H1 (cell line): ENCODE measurements around the gene HMCES. TPM values are rescaled to one million over a fixed set of nuclear protein-coding genes. Genes with fewer than 3 reads are reported as not detected.
"Not testable (repeated sequence)": the region's sequence is repeated elsewhere in the genome, so short reads cannot be mapped to it uniquely, and the experiment has no call there.

ENCODE experiments used
- CTCF ChIA-PET: fragments of 300-600 bp; sonication (Branson Sonifier 250); formaldehyde crosslinking; loops from one replicate; lab custom pipeline; 2021; ENCODE audit not compliant: partially characterized antibody; lab: Charles Lee
- POLR2A ChIA-PET: fragments of 300-600 bp; sonication (Branson Sonifier 250); formaldehyde crosslinking; loops from one replicate; lab custom pipeline; 2021; ENCODE audit warnings: inconsistent platforms; ENCODE audit not compliant: partially characterized antibody; lab: Charles Lee
- DNase-seq, 2 experiments: peaks; one replicate each; pipeline versions ENCODE4 v3.0.0 to v3.0.0-alpha.2; 2010 to 2022; ENCODE audit warnings: low spot score in 2 of 2, low read depth in 1 of 2, mixed read lengths in 1 of 2
- FAIRE-seq: peaks from 2 replicates; lab custom pipeline; 2011; peaks lifted over from hg19 to GRCh38; lab: Jason Lieb, UNC
- H2AFZ ChIP-seq: 2 replicates; pipeline ENCODE4 v1.8.1; 2012; ENCODE audit warnings: low read length, inconsistent platforms
- H2AK5ac ChIP-seq: 2 replicates; pipeline ENCODE4 v1.6.1; 2013; ENCODE audit warnings: low read depth, low read length
- H2BK120ac ChIP-seq: replicated peaks from 2 replicates; pipeline ENCODE3; 2013; ENCODE audit warnings: low read depth, low read length, inconsistent platforms
- H2BK12ac ChIP-seq: 2 replicates; pipeline ENCODE4 v1.6.1; 2013; ENCODE audit warnings: low read depth, low read length
- H2BK15ac ChIP-seq: 2 replicates; pipeline ENCODE4 v1.6.1; 2013; ENCODE audit warnings: low read length
- H2BK20ac ChIP-seq: 2 replicates; pipeline ENCODE4 v1.6.1; 2013; ENCODE audit warnings: low read length
- H2BK5ac ChIP-seq: 2 replicates; pipeline ENCODE4 v1.6.1; 2013; ENCODE audit warnings: low read depth, low read length
- H3K14ac ChIP-seq: 2 replicates; pipeline ENCODE4 v1.6.1; 2013; ENCODE audit warnings: inconsistent platforms; ENCODE audit not compliant: insufficient read length
- H3K18ac ChIP-seq: 2 replicates; pipeline ENCODE4 v1.6.1; 2013; ENCODE audit warnings: low read length; ENCODE audit errors: extremely low read depth
- H3K23ac ChIP-seq: 2 replicates; pipeline ENCODE4 v1.6.1; 2013; ENCODE audit warnings: inconsistent platforms; ENCODE audit not compliant: insufficient read length
- H3K23me2 ChIP-seq: 2 replicates; pipeline ENCODE4 v1.6.1; 2013; ENCODE audit warnings: low read depth, low read length
- H3K27ac ChIP-seq: 2 replicates; pipeline ENCODE4 v1.6.1; 2011; ENCODE audit warnings: low read depth, low read length, inconsistent platforms
- H3K27me3 ChIP-seq, 4 experiments: replicated peaks in 1 of 4; 1 replicate in 1 of 4; 2 replicates in 3 of 4; pipeline versions ENCODE4 v1.6.1 to v1.8.1; 2011 to 2013; ENCODE audit warnings: low read length in 3 of 4, mild to moderate bottlenecking in 3 of 4, inconsistent platforms in 2 of 4, mixed read lengths in 2 of 4, moderate library complexity in 1 of 4; ENCODE audit not compliant: control insufficient read depth in 3 of 4, insufficient read depth in 3 of 4; ENCODE audit errors: extremely low read depth in 1 of 4
- H3K36me3 ChIP-seq, 4 experiments: 2 replicates each; pipeline versions ENCODE4 v1.6.1 to v1.8.1; 2011 to 2013; ENCODE audit warnings: mild to moderate bottlenecking in 4 of 4, low read length in 3 of 4, moderate library complexity in 2 of 4, control low read depth in 1 of 4, inconsistent platforms in 1 of 4; ENCODE audit not compliant: insufficient read depth in 4 of 4, control insufficient read depth in 2 of 4
- H3K4ac ChIP-seq: replicated peaks from 2 replicates; pipeline ENCODE3; 2013; ENCODE audit warnings: low read length, low read depth, mixed read lengths, inconsistent platforms; ENCODE audit not compliant: insufficient read length
- H3K4me1 ChIP-seq, 4 experiments: replicated peaks in 1 of 4; 1 replicate in 1 of 4; 2 replicates in 3 of 4; pipeline versions ENCODE4 v1.6.1 to v1.8.1; 2011 to 2013; ENCODE audit warnings: low read length in 3 of 4, inconsistent platforms in 2 of 4, mixed read lengths in 1 of 4; ENCODE audit not compliant: insufficient read depth in 4 of 4, control insufficient read depth in 3 of 4
- H3K4me2 ChIP-seq, 2 experiments: 2 replicates each; pipeline versions ENCODE4 v1.6.1 to v1.8.1; 2011 to 2013; ENCODE audit warnings: low read depth in 2 of 2, low read length in 2 of 2, control low read depth in 1 of 2, inconsistent platforms in 1 of 2, mild to moderate bottlenecking in 1 of 2; ENCODE audit not compliant: insufficient read depth in 1 of 2
- H3K4me3 ChIP-seq, 4 experiments: fragments of 200-600, 300-600 bp in 1 of 4; sonication (generic), shearing (Covaris generic), sonication (Bioruptor Twin) in 1 of 4; 2 replicates each; pipeline versions ENCODE4 v1.5.1 to v1.8.1; 2011 to 2016; ENCODE audit warnings: low read length in 4 of 4, low read depth in 3 of 4, control low read depth in 2 of 4, inconsistent platforms in 2 of 4, mild to moderate bottlenecking in 2 of 4, mixed read lengths in 1 of 4, moderate library complexity in 1 of 4; ENCODE audit not compliant: insufficient read depth in 2 of 4; ENCODE audit errors: extremely low read depth in 1 of 4
- H3K56ac ChIP-seq: replicated peaks from 2 replicates; pipeline ENCODE3; 2013; ENCODE audit warnings: low read depth, mild to moderate bottlenecking, mixed read lengths, low read length, inconsistent platforms; ENCODE audit not compliant: insufficient read length
- H3K79me1 ChIP-seq: 2 replicates; pipeline ENCODE4 v1.6.1; 2013; ENCODE audit warnings: low read depth, low read length, control low read depth
- H3K79me2 ChIP-seq, 2 experiments: 2 replicates each; pipeline versions ENCODE4 v1.6.1 to v1.8.1; 2012 to 2013; ENCODE audit warnings: low read length in 2 of 2, mild to moderate bottlenecking in 2 of 2, inconsistent platforms in 1 of 2; ENCODE audit not compliant: insufficient read depth in 2 of 2, control insufficient read depth in 1 of 2
- H3K9ac ChIP-seq, 4 experiments: replicated peaks in 1 of 4; 1 replicate in 1 of 4; 2 replicates in 3 of 4; pipeline versions ENCODE4 v1.6.1 to v1.8.1; 2011 to 2013; ENCODE audit warnings: low read depth in 3 of 4, low read length in 3 of 4, control low read depth in 2 of 4, mild to moderate bottlenecking in 2 of 4, moderate library complexity in 2 of 4, inconsistent platforms in 1 of 4; ENCODE audit errors: extremely low read depth in 1 of 4
- H3K9me3 ChIP-seq, 2 experiments: 2 replicates each; pipeline versions ENCODE4 v1.6.1 to v1.8.1; 2012 to 2013; ENCODE audit warnings: mild to moderate bottlenecking in 2 of 2, moderate library complexity in 2 of 2, control low read depth in 1 of 2, inconsistent platforms in 1 of 2, low read depth in 1 of 2, low read length in 1 of 2, mixed read lengths in 1 of 2; ENCODE audit not compliant: insufficient read depth in 2 of 2
- H4K20me1 ChIP-seq, 2 experiments: replicated peaks in 1 of 2; 2 replicates each; pipeline versions ENCODE3 to v1.8.1; 2011 to 2013; ENCODE audit warnings: inconsistent platforms in 2 of 2, low read length in 2 of 2, mild to moderate bottlenecking in 1 of 2; ENCODE audit not compliant: insufficient read depth in 2 of 2, control insufficient read depth in 1 of 2
- H4K5ac ChIP-seq: 2 replicates; pipeline ENCODE4 v1.6.1; 2013; ENCODE audit warnings: low read length, low read depth, mixed read lengths, inconsistent platforms; ENCODE audit not compliant: insufficient read length
- H4K8ac ChIP-seq: 2 replicates; pipeline ENCODE4 v1.8.0; 2013; ENCODE audit warnings: mild to moderate bottlenecking, moderate library complexity, low read length, inconsistent platforms; ENCODE audit not compliant: insufficient read depth; ENCODE audit errors: extremely low read depth
- H4K91ac ChIP-seq: replicated peaks from 2 replicates; pipeline ENCODE3; 2013; ENCODE audit warnings: low read length, mixed read lengths, inconsistent platforms; ENCODE audit not compliant: insufficient read length
- BACH1 ChIP-seq: IDR thresholded peaks from 2 replicates; pipeline ENCODE4 v1.6.1; 2012; ENCODE audit warnings: low read length, improper control_type of control experiment
- POLR2A ChIP-seq, 2 experiments: IDR thresholded peaks; 1 replicate in 1 of 2; 2 replicates in 1 of 2; pipeline ENCODE4 v1.6.1; 2011; ENCODE audit warnings: low read depth in 2 of 2, low read length in 2 of 2, mild to moderate bottlenecking in 2 of 2; ENCODE audit errors: control extremely low read depth in 1 of 2
- RNF2 ChIP-seq: fragments of 200-900, 300-1000 bp; sonication (generic); IDR thresholded peaks from 2 replicates; pipeline ENCODE4 v1.7.1; 2016; ENCODE audit warnings: borderline replicate concordance, low read depth, mild to moderate bottlenecking, antibody characterized with exemption, low read length; ENCODE audit not compliant: poor library complexity, severe bottlenecking; ENCODE audit errors: missing control alignments
- TCF12 ChIP-seq: IDR thresholded peaks from 2 replicates; pipeline ENCODE4 v1.6.1; 2011; ENCODE audit warnings: low read depth, mild to moderate bottlenecking, low read length
- WGBS, 2 experiments: shearing (Covaris generic) in 1 of 2; methylation state at CpG; one replicate each; pipeline versions ENCODE4 v1.1.6 to v1.1.7; 2013 to 2015; ENCODE audit warnings: low lambda C conversion rate in 2 of 2, mixed read lengths in 2 of 2, inconsistent platforms in 1 of 2, low coverage in 1 of 2, missing lambda C conversion rate in 1 of 2; ENCODE audit not compliant: insufficient replicate concordance in 2 of 2, insufficient coverage in 1 of 2, insufficient read length in 1 of 2; ENCODE audit errors: extremely low coverage in 1 of 2, missing lambda C conversion rate in 1 of 2; 5-methylcytosine and 5-hydroxymethylcytosine counted together
- polyA plus RNA-seq, 7 experiments: library from polyadenylated mRNA; depleted of rRNA in 3 of 7; stranded (reverse) in 5 of 7; unstranded in 2 of 7; fragments of >200 nt in 5 of 7; fragments of 200-250 nt in 2 of 7; gene quantifications; 1 replicate in 5 of 7; 2 replicates in 1 of 7; 4 replicates in 1 of 7; pipeline versions ENCODE4 v1.2.1 to v1.2.3, GENCODE V29; 2011 to 2013; ENCODE audit warnings: missing spikeins in 2 of 7, mixed read lengths in 2 of 7
- total RNA-seq: library from RNA; stranded (reverse); fragmentation: NEBNext Ultra II Directional; extraction: Animal tissue kit (Norgen Biotek cat#: 25700); gene quantifications from 2 replicates; pipeline ENCODE4 v1.2.1, GENCODE V29; 2021
- TF ChIP-seq, protein P1 (sequence below): IDR thresholded peaks from 2 replicates; pipeline ENCODE4 v1.6.1; 2011; ENCODE audit warnings: low read length, improper control_type of control experiment

HMCES gene
- total and polyA plus RNA-seq, 2 of the 8 experiments (the other 6 are each of a cell fraction or from before 2014, with no cell fraction given) = 27.6 to 49.5 TPM

GRCh38 chr3:129263161-129263910 lies 15.3 kb upstream of the HMCES start (continued):
- TF ChIP-seq POLR2A (IDR thresholded peaks at IDR 0.05; ENCODE audit: control extremely low read depth in 1 of 2, low read depth in 2 of 2, low read length in 2 of 2) (no peak), TCF12 (no peak), BACH1 (no peak), RNF2 (no peak)
- TF ChIP-seq, protein P1, sequence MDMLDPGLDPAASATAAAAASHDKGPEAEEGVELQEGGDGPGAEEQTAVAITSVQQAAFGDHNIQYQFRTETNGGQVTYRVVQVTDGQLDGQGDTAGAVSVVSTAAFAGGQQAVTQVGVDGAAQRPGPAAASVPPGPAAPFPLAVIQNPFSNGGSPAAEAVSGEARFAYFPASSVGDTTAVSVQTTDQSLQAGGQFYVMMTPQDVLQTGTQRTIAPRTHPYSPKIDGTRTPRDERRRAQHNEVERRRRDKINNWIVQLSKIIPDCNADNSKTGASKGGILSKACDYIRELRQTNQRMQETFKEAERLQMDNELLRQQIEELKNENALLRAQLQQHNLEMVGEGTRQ = no peak

GRCh38 chr3:129264994-129265393 lies 13.7 kb upstream of the HMCES start:
- H3K36me3 ChIP-seq = peaks cover 29 to 88% (median 71%) of the 10 kb centered on the region in 4 experiments
- not testable (repeated sequence) for H2AK5ac ChIP-seq, H4K8ac ChIP-seq, H3K27ac ChIP-seq, H3K9me3 ChIP-seq, H3K4me2 ChIP-seq, FAIRE-seq, H4K5ac ChIP-seq, H4K20me1 ChIP-seq, H3K4me3 ChIP-seq, H2BK120ac ChIP-seq, H3K23me2 ChIP-seq, DNase-seq, H2BK5ac ChIP-seq, H3K4ac ChIP-seq, H3K79me1 ChIP-seq, H3K23ac ChIP-seq, H3K27me3 ChIP-seq, H2BK12ac ChIP-seq, H3K56ac ChIP-seq, H3K79me2 ChIP-seq, H2AFZ ChIP-seq, H3K4me1 ChIP-seq, H3K18ac ChIP-seq, H4K91ac ChIP-seq, H2BK15ac ChIP-seq, H2BK20ac ChIP-seq, H3K9ac ChIP-seq, H3K14ac ChIP-seq
- CTCF ChIA-PET = interaction anchor here (1.5 kb wide), 1 partner anchor 51 kb away, joined by 6 read pairs; a partner anchor contains a TSS
- POLR2A ChIA-PET = interaction anchor here (1.2 to 3.4 kb wide), 3 partner anchors 10 to 51 kb away, joined by 4 to 15 read pairs (median 9); partner anchors contain the start of gene COPG1
- 90% methylated on average over 6 of the region's 6 CpGs; no CpG with 5 or more reads in 1 of the 2 experiments for WGBS, 2 experiments
